GM13977 (cell line): ENCODE data around the gene POLE.

ENCODE experiments used
- DNase-seq: peaks from one replicate; pipeline ENCODE4 v3.0.0; 2012; ENCODE audit warnings: low spot score
- in situ Hi-C: fragments of 300-500 bp; cut with MboI; formaldehyde crosslinking; loops from one replicate; pipeline ENCODE4 v1.12.0; 2022; ENCODE audit warnings: low sequenced_read_pairs, low pct_unique_long_range_greater_than_20kb, mixed read lengths, inconsistent platforms; ENCODE audit not compliant: unreplicated experiment
- TF ChIP-seq, protein P1 (sequence below): IDR thresholded peaks from 2 replicates; pipeline ENCODE4 v1.5.1; 2012; ENCODE audit warnings: mild to moderate bottlenecking, control low read depth; ENCODE audit not compliant: insufficient read depth; ENCODE audit errors: extremely low read depth, missing control alignments

The POLE gene

DNA sequence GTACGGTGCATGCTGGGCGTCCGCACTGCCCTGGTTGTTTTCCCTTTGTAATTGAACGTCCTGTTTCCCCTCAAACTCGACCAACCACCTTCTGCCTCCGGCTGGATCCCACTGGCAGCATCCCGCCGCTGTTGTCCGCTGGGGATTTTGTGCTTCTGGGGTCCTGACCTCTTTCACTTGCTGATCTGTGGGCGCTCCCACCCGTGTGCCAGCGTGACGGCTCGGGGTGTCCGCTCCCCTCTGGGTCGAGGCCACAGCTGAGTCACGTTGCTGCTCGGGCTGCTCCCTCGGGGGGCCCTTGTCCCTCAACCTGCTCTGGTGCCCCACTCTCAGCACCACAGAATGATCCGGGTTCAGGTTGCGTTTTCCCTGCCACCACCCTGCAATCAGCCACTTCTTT, 31.5 kb upstream of the POLE start:
- no peak for DNase-seq
- TF ChIP-seq, protein P1, sequence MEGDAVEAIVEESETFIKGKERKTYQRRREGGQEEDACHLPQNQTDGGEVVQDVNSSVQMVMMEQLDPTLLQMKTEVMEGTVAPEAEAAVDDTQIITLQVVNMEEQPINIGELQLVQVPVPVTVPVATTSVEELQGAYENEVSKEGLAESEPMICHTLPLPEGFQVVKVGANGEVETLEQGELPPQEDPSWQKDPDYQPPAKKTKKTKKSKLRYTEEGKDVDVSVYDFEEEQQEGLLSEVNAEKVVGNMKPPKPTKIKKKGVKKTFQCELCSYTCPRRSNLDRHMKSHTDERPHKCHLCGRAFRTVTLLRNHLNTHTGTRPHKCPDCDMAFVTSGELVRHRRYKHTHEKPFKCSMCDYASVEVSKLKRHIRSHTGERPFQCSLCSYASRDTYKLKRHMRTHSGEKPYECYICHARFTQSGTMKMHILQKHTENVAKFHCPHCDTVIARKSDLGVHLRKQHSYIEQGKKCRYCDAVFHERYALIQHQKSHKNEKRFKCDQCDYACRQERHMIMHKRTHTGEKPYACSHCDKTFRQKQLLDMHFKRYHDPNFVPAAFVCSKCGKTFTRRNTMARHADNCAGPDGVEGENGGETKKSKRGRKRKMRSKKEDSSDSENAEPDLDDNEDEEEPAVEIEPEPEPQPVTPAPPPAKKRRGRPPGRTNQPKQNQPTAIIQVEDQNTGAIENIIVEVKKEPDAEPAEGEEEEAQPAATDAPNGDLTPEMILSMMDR = no peak
- in situ Hi-C loops = no loop called here

GRCh38 chr12:132717531-132718387, 30.6 kb upstream of the POLE start:
- in situ Hi-C loops = no loop called here
- no peak for DNase-seq
- TF ChIP-seq, protein P1 = no peak

DNA sequence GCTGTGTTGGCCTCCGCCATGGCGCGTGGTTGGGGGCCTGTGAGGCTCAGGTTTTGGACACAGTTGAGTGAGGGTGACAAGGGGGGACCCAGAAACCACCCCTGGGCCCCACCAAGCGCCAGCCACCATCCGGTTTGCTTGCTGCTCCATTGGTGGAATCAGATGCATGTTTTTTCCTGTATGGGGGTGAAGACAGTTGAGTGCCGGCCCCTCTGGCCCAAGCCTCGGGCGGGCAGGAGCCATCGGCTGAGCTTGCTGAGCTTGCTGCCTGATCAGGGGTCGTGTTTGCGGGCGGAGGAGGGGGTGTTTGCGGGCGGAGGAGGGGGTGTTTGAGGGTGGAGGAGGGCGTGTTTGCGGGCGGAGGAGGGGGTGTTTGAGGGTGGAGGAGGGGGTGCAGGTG, 29.9 kb upstream of the POLE start:
- in situ Hi-C loops = no loop called here
- TF ChIP-seq, protein P1 = no peak
- DNase-seq = no peak

DNA sequence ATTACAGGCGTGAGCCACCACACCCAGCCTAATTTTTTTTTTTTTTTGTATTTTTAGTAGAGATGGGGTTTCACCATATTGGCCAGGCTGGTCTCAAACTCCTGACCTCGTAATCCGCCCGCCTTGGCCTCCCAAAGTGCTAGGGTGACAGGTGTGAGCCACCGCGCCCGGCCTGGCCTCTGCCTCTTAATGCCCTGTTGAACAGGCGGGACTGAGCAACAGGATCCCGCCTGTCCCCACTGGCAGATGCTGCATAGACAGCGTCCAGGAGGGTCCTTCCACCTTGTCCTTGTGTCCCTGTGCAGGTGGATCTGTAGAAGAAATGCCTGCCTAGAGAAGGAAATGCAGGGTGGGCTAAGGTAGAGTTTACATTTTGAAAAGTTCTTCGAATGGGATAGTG, 29.2 kb upstream of the POLE start:
- DNase-seq = no peak
- in situ Hi-C loops = no loop called here
- TF ChIP-seq, protein P1 = no peak

DNA sequence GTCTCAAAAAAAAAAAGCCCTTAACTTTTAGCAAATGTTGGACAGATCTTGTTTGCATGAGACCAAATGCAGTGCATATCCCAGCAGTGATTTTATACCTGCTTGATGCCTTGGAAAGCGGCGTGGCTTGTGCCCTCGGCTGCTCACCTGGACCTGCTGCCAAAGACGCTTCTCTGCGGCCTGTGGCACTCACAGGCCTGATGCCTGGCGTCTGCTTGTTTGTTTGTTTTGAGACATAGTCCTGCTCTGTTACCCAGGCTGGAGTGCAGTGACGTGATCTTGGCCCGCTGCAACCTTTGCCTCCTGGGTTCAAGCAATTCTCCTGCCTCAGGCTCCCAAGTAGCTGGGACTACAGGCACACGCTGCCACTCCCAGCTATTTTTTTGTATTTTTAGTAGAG, 28.7 kb upstream of the POLE start:
- no peak for DNase-seq
- TF ChIP-seq, protein P1 = no peak
- in situ Hi-C loops = no loop called here

- in situ Hi-C loops = no loop called here
- TF ChIP-seq, protein P1 = no peak
These were observed 26.0 kb upstream of the POLE start for GRCh38 chr12:132713123-132713522.

More at GRCh38 chr12:132713123-132713522, 26.0 kb upstream of the POLE start:
- no peak for DNase-seq
